Astrocyte (in vitro differentiated cells and primary cell): ENCODE measurements around the gene KDM1B. TPM values are rescaled to one million over a fixed set of nuclear protein-coding genes. Genes with fewer than 3 reads are reported as not detected.

Source experiments
- DNase-seq: peaks from one replicate; pipeline ENCODE4 v3.0.0-alpha.2; 2010; ENCODE audit warnings: low read depth
- FAIRE-seq: peaks from 2 replicates; lab custom pipeline; 2011; peaks lifted over from hg19 to GRCh38; lab: Jason Lieb, UNC
- H2AFZ ChIP-seq: 2 replicates; pipeline ENCODE4 v1.6.0; 2012; ENCODE audit warnings: low read depth, low read length, inconsistent platforms
- H3K27ac ChIP-seq: 2 replicates; pipeline ENCODE4 v1.5.1; 2011; ENCODE audit warnings: low read depth, low read length, inconsistent platforms
- H3K27me3 ChIP-seq: 2 replicates; pipeline ENCODE4 v1.6.0; 2011; ENCODE audit warnings: low read length, inconsistent platforms; ENCODE audit not compliant: insufficient read depth
- H3K36me3 ChIP-seq: 2 replicates; pipeline ENCODE4 v1.5.1; 2011; ENCODE audit warnings: low read length, inconsistent platforms; ENCODE audit not compliant: insufficient read depth
- H3K4me1 ChIP-seq: 2 replicates; pipeline ENCODE4 v1.5.1; 2011; ENCODE audit warnings: low read length, inconsistent platforms; ENCODE audit not compliant: insufficient read depth
- H3K4me2 ChIP-seq: 2 replicates; pipeline ENCODE4 v1.6.0; 2012; ENCODE audit warnings: low read length, inconsistent platforms
- H3K4me3 ChIP-seq: 2 replicates; pipeline ENCODE4 v1.5.1; 2011; ENCODE audit warnings: low read depth, mild to moderate bottlenecking, low read length, inconsistent platforms; ENCODE audit not compliant: insufficient read depth
- H3K79me2 ChIP-seq: 2 replicates; pipeline ENCODE4 v1.6.0; 2012; ENCODE audit warnings: mild to moderate bottlenecking, low read length, inconsistent platforms; ENCODE audit not compliant: insufficient read depth
- H3K9ac ChIP-seq: 2 replicates; pipeline ENCODE4 v1.6.0; 2012; ENCODE audit warnings: mild to moderate bottlenecking, low read length, inconsistent platforms
- H3K9me3 ChIP-seq: 2 replicates; pipeline ENCODE4 v1.5.1; 2012; ENCODE audit warnings: low read depth, mild to moderate bottlenecking, low read length, inconsistent platforms; ENCODE audit not compliant: insufficient read depth
- H4K20me1 ChIP-seq: 2 replicates; pipeline ENCODE4 v1.6.0; 2012; ENCODE audit warnings: low read length, inconsistent platforms; ENCODE audit not compliant: insufficient read depth
- H3K27ac Mint-ChIP-seq: one replicate; pipeline ENCODE4 v1.8.0; 2021; ENCODE audit warnings: mild to moderate bottlenecking, mixed read lengths; ENCODE audit not compliant: unreplicated experiment
- H3K27me3 Mint-ChIP-seq: one replicate; pipeline ENCODE4 v1.8.0; 2021; ENCODE audit warnings: low read depth, mixed read lengths; ENCODE audit not compliant: unreplicated experiment
- H3K36me3 Mint-ChIP-seq: one replicate; pipeline ENCODE4 v1.8.0; 2021; ENCODE audit warnings: low read depth, mixed read lengths; ENCODE audit not compliant: unreplicated experiment
- H3K4me1 Mint-ChIP-seq: one replicate; pipeline ENCODE4 v1.8.0; 2021; ENCODE audit warnings: low read depth, mixed read lengths; ENCODE audit not compliant: unreplicated experiment
- H3K4me3 Mint-ChIP-seq: one replicate; pipeline ENCODE4 v1.8.0; 2021; ENCODE audit warnings: mild to moderate bottlenecking, moderate library complexity, mixed read lengths; ENCODE audit not compliant: unreplicated experiment
- H3K9me3 Mint-ChIP-seq: one replicate; pipeline ENCODE4 v1.8.0; 2021; ENCODE audit warnings: mild to moderate bottlenecking, mixed read lengths; ENCODE audit not compliant: unreplicated experiment
- CTCF ChIP-seq: IDR thresholded peaks from 2 replicates; pipeline ENCODE4 v1.5.1; 2011; ENCODE audit warnings: low read depth, mild to moderate bottlenecking, inconsistent platforms, low read length, moderate library complexity; ENCODE audit not compliant: insufficient read depth
- EZH2 ChIP-seq: IDR thresholded peaks from 2 replicates; pipeline ENCODE4 v1.6.1; 2012; ENCODE audit warnings: mild to moderate bottlenecking, low read length, inconsistent platforms; ENCODE audit not compliant: insufficient read depth
- total RNA-seq: library from RNA; stranded (reverse); gene quantifications from 2 replicates; pipeline ENCODE4 v1.2.1, GENCODE V29; 2021

Gene KDM1B
- total RNA-seq, 1 donor from 2014 or later, result 16.5 TPM

GRCh38 chr6:18241208-18242038 lies 86.2 kb downstream of the KDM1B start:
- peaks cover 55% of the 10 kb centered on the region for H3K79me2 ChIP-seq
- DNase-seq (peak; percentile 29), FAIRE-seq (no peak)
- H3K4me2 ChIP-seq, result no peak overlapping the region
- Mint-ChIP-seq H3K27me3 (no peaks in the 10 kb centered on the region), H3K4me3 (no peak overlapping the region), H3K27ac (peak overlapping the region; percentile 96), H3K9me3 (no peaks in the 10 kb centered on the region), H3K4me1 (peaks cover 14% of the 10 kb centered on the region), H3K36me3 (peaks cover 15% of the 10 kb centered on the region)
- H3K27ac ChIP-seq, result peak overlapping the region; percentile 12
- H4K20me1 ChIP-seq, result no peaks in the 10 kb centered on the region
- no peaks in the 10 kb centered on the region for H3K9me3 ChIP-seq
- H3K36me3 ChIP-seq, result peaks cover 6% of the 10 kb centered on the region
- H3K27me3 ChIP-seq, result no peaks in the 10 kb centered on the region
- no peak overlapping the region for H2AFZ ChIP-seq
- no peak overlapping the region for H3K4me3 ChIP-seq
- no peak for TF ChIP-seq EZH2
- TF ChIP-seq CTCF, result no peak
- no peak overlapping the region for H3K9ac ChIP-seq
- H3K4me1 ChIP-seq, result peaks cover 10% of the 10 kb centered on the region

DNA sequence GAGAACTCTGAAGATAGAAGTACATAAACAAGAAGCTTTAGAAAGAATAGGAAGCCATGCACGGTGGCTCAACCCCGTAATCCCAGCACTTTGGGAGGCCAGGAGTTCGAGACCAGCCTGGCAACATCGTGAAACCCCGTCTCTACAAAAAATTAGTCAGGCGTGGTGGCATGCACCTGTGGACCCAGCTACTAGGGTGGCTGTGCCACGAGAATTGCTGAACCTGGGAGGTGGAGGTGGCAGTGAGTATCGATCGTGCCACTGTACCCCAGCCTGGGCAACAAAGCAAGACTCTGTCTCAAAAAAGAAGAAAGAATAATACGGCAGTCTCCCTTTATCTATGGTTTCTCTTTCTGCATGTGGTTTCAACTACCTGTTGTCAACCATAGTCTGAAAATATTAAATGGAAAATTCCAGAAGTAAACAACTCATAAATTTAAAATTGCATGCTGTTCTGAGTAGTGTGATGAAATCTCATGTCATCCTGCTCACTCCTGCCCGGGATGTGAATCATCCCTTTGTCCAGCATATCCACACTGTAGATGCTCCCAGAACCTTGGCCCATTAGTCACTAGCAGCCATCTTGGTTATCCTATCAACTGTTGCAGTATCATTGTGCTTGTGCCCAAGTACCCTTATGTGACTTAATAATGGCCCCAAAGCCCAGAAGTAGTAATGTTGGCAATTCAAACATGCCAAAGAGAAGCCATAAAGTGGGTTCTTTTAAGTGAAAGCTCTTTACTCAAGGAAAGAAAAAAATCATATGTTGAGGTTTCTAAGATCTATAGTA lies 87.0 kb downstream of the KDM1B start:
- Mint-ChIP-seq H3K36me3 (peaks cover 15% of the 10 kb centered on the region), H3K27me3 (no peaks in the 10 kb centered on the region), H3K4me3 (no peak overlapping the region), H3K4me1 (peaks cover 14% of the 10 kb centered on the region), H3K27ac (peak overlapping the region; percentile 96), H3K9me3 (no peaks in the 10 kb centered on the region)
- Histone ChIP-seq H2AFZ (no peak overlapping the region), H3K27me3 (no peaks in the 10 kb centered on the region), H3K27ac (peak overlapping the region; percentile 61), H3K4me3 (no peak overlapping the region), H3K4me1 (peaks cover 10% of the 10 kb centered on the region), H3K9me3 (no peaks in the 10 kb centered on the region), H3K79me2 (peaks cover 56% of the 10 kb centered on the region), H3K9ac (peak overlapping the region; percentile 22), H4K20me1 (no peaks in the 10 kb centered on the region), H3K4me2 (no peak overlapping the region), H3K36me3 (peaks cover 4% of the 10 kb centered on the region)
- FAIRE-seq (no peak), DNase-seq (peak; percentile 71)
- TF ChIP-seq CTCF, result no peak
